Astrocyte (in vitro differentiated cells and primary cell): ENCODE data around the gene SPR. TPM values are rescaled to one million over a fixed set of nuclear protein-coding genes. Genes with fewer than 3 reads are reported as not detected.
A peak's percentile ranks its signal among the peaks of the same experiment; 100 is the strongest.

Source experiments
- DNase-seq: peaks from one replicate; pipeline ENCODE4 v3.0.0-alpha.2; 2010; ENCODE audit warnings: low read depth
- FAIRE-seq: peaks from 2 replicates; lab custom pipeline; 2011; peaks lifted over from hg19 to GRCh38; lab: Jason Lieb, UNC
- H2AFZ ChIP-seq: 2 replicates; pipeline ENCODE4 v1.6.0; 2012; ENCODE audit warnings: low read depth, low read length, inconsistent platforms
- H3K27ac ChIP-seq: 2 replicates; pipeline ENCODE4 v1.5.1; 2011; ENCODE audit warnings: low read depth, low read length, inconsistent platforms
- H3K27me3 ChIP-seq: 2 replicates; pipeline ENCODE4 v1.6.0; 2011; ENCODE audit warnings: low read length, inconsistent platforms; ENCODE audit not compliant: insufficient read depth
- H3K36me3 ChIP-seq: 2 replicates; pipeline ENCODE4 v1.5.1; 2011; ENCODE audit warnings: low read length, inconsistent platforms; ENCODE audit not compliant: insufficient read depth
- H3K4me1 ChIP-seq: 2 replicates; pipeline ENCODE4 v1.5.1; 2011; ENCODE audit warnings: low read length, inconsistent platforms; ENCODE audit not compliant: insufficient read depth
- H3K4me2 ChIP-seq: 2 replicates; pipeline ENCODE4 v1.6.0; 2012; ENCODE audit warnings: low read length, inconsistent platforms
- H3K4me3 ChIP-seq: 2 replicates; pipeline ENCODE4 v1.5.1; 2011; ENCODE audit warnings: low read depth, mild to moderate bottlenecking, low read length, inconsistent platforms; ENCODE audit not compliant: insufficient read depth
- H3K79me2 ChIP-seq: 2 replicates; pipeline ENCODE4 v1.6.0; 2012; ENCODE audit warnings: mild to moderate bottlenecking, low read length, inconsistent platforms; ENCODE audit not compliant: insufficient read depth
- H3K9ac ChIP-seq: 2 replicates; pipeline ENCODE4 v1.6.0; 2012; ENCODE audit warnings: mild to moderate bottlenecking, low read length, inconsistent platforms
- H3K9me3 ChIP-seq: 2 replicates; pipeline ENCODE4 v1.5.1; 2012; ENCODE audit warnings: low read depth, mild to moderate bottlenecking, low read length, inconsistent platforms; ENCODE audit not compliant: insufficient read depth
- H4K20me1 ChIP-seq: 2 replicates; pipeline ENCODE4 v1.6.0; 2012; ENCODE audit warnings: low read length, inconsistent platforms; ENCODE audit not compliant: insufficient read depth
- H3K27ac Mint-ChIP-seq: one replicate; pipeline ENCODE4 v1.8.0; 2021; ENCODE audit warnings: mild to moderate bottlenecking, mixed read lengths; ENCODE audit not compliant: unreplicated experiment
- H3K27me3 Mint-ChIP-seq: one replicate; pipeline ENCODE4 v1.8.0; 2021; ENCODE audit warnings: low read depth, mixed read lengths; ENCODE audit not compliant: unreplicated experiment
- H3K36me3 Mint-ChIP-seq: one replicate; pipeline ENCODE4 v1.8.0; 2021; ENCODE audit warnings: low read depth, mixed read lengths; ENCODE audit not compliant: unreplicated experiment
- H3K4me1 Mint-ChIP-seq: one replicate; pipeline ENCODE4 v1.8.0; 2021; ENCODE audit warnings: low read depth, mixed read lengths; ENCODE audit not compliant: unreplicated experiment
- H3K4me3 Mint-ChIP-seq: one replicate; pipeline ENCODE4 v1.8.0; 2021; ENCODE audit warnings: mild to moderate bottlenecking, moderate library complexity, mixed read lengths; ENCODE audit not compliant: unreplicated experiment
- H3K9me3 Mint-ChIP-seq: one replicate; pipeline ENCODE4 v1.8.0; 2021; ENCODE audit warnings: mild to moderate bottlenecking, mixed read lengths; ENCODE audit not compliant: unreplicated experiment
- CTCF ChIP-seq: IDR thresholded peaks from 2 replicates; pipeline ENCODE4 v1.5.1; 2011; ENCODE audit warnings: low read depth, mild to moderate bottlenecking, inconsistent platforms, low read length, moderate library complexity; ENCODE audit not compliant: insufficient read depth
- EZH2 ChIP-seq: IDR thresholded peaks from 2 replicates; pipeline ENCODE4 v1.6.1; 2012; ENCODE audit warnings: mild to moderate bottlenecking, low read length, inconsistent platforms; ENCODE audit not compliant: insufficient read depth
- total RNA-seq: library from RNA; stranded (reverse); gene quantifications from 2 replicates; pipeline ENCODE4 v1.2.1, GENCODE V29; 2021

The SPR gene
- total RNA-seq, 1 donor from 2014 or later: 23.6 TPM

DNA sequence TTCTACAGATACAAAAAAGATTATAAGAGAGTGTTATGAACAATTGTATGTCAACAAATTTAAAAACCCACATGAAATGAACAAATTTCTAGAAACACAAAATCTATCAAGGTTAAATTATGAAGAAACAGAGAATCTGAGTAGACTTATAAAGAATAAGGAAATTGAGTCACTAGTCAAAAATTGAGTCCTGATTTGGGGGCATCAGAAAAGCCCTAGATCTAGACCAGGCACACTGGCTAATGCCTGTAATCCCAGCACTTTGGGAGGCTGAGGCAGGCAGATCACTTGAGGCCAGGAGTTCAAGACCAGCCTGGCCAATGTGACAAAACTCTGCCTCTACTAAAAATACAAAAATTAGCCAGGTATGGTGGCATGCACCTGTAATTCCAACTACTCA lies 15.3 kb upstream of the SPR start:
- Histone ChIP-seq H3K4me2 (no peak overlapping the region), H3K36me3 (no peaks in the 10 kb centered on the region), H3K9me3 (no peaks in the 10 kb centered on the region), H3K27me3 (peaks cover 17% of the 10 kb centered on the region), H3K4me1 (no peaks in the 10 kb centered on the region), H2AFZ (no peak overlapping the region), H3K4me3 (no peak overlapping the region), H3K79me2 (no peaks in the 10 kb centered on the region), H3K9ac (no peak overlapping the region), H3K27ac (no peak overlapping the region), H4K20me1 (no peaks in the 10 kb centered on the region)
- FAIRE-seq: no peak
- DNase-seq: no peak
- peaks cover 3% of the 10 kb centered on the region for H3K9me3 Mint-ChIP-seq
- no peak overlapping the region for H3K4me3 Mint-ChIP-seq
- H3K4me1 Mint-ChIP-seq: no peaks in the 10 kb centered on the region
- no peak overlapping the region for H3K27ac Mint-ChIP-seq
- TF ChIP-seq CTCF (no peak), EZH2 (no peak)
- H3K36me3 Mint-ChIP-seq: no peaks in the 10 kb centered on the region
- peaks cover 4% of the 10 kb centered on the region for H3K27me3 Mint-ChIP-seq

- peak; percentile 27 for DNase-seq
Measured at GRCh38 chr2:72883356-72883962, 3.7 kb upstream of the SPR start.

More at GRCh38 chr2:72883356-72883962, 3.7 kb upstream of the SPR start:
- Mint-ChIP-seq H3K4me3 (no peak overlapping the region), H3K27ac (no peak overlapping the region), H3K9me3 (no peaks in the 10 kb centered on the region), H3K4me1 (peaks cover 8% of the 10 kb centered on the region), H3K36me3 (no peaks in the 10 kb centered on the region), H3K27me3 (peaks cover 11% of the 10 kb centered on the region)
- H3K36me3 ChIP-seq: no peaks in the 10 kb centered on the region
- no peak overlapping the region for H3K4me3 ChIP-seq
- H3K9me3 ChIP-seq: no peaks in the 10 kb centered on the region
- TF ChIP-seq EZH2 (no peak), CTCF (no peak)
- no peaks in the 10 kb centered on the region for H3K79me2 ChIP-seq
- H2AFZ ChIP-seq: no peak overlapping the region
- peaks cover 6% of the 10 kb centered on the region for H4K20me1 ChIP-seq
- no peak overlapping the region for H3K27ac ChIP-seq
- no peak for FAIRE-seq
- peaks cover 10% of the 10 kb centered on the region for H3K27me3 ChIP-seq
- no peak overlapping the region for H3K9ac ChIP-seq
- no peak overlapping the region for H3K4me2 ChIP-seq
- H3K4me1 ChIP-seq: peaks cover 6% of the 10 kb centered on the region
